NCI-H774 (cell line): ENCODE results near the gene STAC.

Source experiments
- DNase-seq: peaks from one replicate; lab custom pipeline; 2025; lab: John Stamatoyannopoulos, UW

The STAC gene, protein sequence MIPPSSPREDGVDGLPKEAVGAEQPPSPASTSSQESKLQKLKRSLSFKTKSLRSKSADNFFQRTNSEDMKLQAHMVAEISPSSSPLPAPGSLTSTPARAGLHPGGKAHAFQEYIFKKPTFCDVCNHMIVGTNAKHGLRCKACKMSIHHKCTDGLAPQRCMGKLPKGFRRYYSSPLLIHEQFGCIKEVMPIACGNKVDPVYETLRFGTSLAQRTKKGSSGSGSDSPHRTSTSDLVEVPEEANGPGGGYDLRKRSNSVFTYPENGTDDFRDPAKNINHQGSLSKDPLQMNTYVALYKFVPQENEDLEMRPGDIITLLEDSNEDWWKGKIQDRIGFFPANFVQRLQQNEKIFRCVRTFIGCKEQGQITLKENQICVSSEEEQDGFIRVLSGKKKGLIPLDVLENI

DNA sequence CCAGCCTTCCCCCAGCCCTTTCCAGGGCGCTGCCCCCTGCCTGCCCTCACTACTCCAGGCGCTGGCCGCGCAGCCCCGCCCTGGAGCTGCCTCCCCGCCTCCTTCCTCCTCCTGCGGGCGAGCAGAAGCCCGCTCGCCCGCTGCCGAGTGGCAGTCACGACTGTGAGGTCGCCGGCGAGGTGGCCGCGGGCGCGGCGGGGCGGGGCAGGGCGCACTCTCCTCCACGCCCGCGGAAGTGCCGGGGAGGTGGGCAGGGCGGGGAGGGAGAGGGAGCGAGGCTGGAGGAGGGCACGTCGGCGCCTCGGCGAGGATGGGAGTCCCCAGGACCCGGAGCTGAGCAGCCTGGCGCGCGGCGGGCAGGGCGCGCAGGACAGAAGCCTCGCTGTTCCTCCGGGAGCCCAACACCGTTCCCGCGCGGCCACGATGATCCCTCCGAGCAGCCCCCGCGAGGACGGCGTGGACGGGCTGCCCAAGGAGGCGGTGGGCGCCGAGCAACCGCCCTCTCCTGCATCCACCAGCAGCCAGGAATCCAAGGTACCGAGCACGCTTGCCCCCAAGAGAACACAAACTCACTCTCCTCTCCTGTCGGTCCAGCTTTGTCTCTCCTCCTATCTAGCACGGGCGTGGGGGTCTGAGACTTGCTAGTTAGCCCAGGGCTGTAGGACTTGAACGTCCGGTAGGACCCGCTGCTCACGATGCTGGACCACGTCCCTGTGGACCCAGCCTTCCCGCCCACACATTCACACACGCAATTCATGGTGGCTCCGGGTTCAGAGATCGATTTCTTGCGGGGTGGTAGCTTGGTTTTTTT, at the start of gene STAC:
Gene STAC, plus strand, starts transcription at position 284 of the 811 bp plus-strand sequence. Its CDS starts 140 bp downstream, at position 424.
- DNase-seq, result peak; percentile 43

GRCh38 chr3:36332139-36332538, 48.2 kb upstream of the STAC start:
- DNase-seq, result no peak

DNA sequence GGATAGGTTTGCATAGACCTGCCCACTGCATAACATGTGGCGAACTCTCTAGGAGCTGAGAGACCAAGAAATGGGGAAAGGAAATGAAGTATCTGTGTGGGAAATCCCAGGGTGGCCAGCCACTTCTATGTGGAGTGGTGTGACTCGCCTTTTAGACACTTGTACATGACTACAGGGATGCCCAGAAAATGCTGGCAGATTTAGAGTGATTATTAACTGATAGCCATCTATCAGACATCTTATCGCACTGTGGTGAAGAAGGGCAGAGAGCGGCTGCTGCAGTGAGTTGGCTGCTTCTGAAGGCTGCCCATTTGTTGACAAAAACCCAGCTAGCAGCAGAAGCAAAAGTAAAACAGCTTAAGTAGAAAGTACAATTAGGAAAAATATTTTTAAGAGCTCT, 18.1 kb upstream of the STAC start:
- no peak for DNase-seq

GRCh38 chr3:36362973-36363372, 17.3 kb upstream of the STAC start:
- no peak for DNase-seq

GRCh38 chr3:36364260-36364659, 16.0 kb upstream of the STAC start:
- no peak for DNase-seq

- no peak for DNase-seq
Observed at GRCh38 chr3:36365829-36366228, 14.5 kb upstream of the STAC start.

GRCh38 chr3:36366308-36366707, 14.0 kb upstream of the STAC start:
- DNase-seq, result no peak

DNA sequence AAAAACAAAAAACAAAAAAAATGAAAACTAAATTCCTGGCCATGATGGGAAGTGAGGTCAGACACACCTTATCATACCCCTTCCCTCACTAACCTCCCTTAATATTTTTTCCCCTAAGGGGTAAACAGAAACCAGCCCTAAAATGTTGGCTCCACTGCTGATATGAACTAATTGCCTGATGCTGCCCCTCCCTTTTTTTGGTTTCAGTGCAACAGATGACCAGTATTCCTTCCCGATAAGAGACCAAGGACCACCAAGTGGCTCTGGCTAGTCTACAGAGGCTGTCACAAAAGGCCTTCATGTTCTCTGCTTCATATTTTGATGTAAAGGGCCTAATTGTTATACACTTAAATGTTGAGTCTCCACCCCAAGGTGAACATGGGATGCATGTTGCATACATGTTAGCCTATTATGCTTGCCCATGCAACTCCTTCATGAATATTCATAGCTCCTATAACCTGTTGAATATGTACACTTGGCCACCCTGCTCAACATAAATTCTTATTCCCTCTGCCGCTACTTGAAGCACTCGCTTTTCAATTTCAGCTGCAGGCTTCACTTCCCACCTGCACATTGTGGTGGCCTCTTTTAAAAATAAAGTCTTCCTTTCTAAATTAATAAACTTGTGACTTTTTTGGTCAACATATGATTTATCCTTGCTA, 12.3 kb upstream of the STAC start:
- DNase-seq, result no peak

DNA sequence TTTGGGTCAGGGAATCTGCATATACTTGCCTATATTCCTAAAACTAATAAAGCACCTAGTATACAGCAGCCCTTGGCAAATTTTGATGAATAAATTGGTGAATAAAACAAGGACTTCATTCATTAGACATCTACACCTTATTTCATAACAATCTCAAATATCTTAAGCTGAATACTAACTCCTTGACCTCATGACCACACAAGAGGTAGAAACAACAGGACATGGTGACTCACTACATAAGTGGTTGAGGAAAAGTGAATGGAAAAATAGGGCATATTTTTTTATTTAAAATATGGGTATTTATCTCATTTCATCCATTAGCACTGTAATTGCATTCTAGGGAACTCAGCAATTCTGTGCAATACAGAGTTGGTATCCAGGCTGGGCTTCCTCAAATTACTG, 7.8 kb upstream of the STAC start:
- DNase-seq, result no peak

- DNase-seq, result no peak
Observed at GRCh38 chr3:36373084-36373483, 7.2 kb upstream of the STAC start.

DNA sequence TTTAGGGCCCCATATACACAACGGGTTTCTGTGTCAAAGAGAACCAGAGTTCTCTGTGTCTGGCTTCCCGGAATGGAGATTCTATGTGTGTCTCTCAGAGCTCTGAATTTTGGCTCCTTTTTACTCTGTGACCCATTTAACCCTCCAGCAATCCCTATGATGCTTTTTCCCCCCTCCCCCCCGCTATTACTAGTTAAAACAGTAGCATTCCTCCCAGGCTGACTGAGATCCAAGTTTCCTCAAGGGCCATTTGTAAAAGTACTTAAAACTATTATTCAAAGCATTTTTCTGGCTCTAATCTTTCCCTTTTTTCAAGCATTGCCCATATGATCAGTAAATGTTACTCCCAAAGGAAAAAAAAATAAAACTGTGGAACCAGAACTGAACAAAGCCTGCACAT, 6.6 kb upstream of the STAC start:
- no peak for DNase-seq

DNA sequence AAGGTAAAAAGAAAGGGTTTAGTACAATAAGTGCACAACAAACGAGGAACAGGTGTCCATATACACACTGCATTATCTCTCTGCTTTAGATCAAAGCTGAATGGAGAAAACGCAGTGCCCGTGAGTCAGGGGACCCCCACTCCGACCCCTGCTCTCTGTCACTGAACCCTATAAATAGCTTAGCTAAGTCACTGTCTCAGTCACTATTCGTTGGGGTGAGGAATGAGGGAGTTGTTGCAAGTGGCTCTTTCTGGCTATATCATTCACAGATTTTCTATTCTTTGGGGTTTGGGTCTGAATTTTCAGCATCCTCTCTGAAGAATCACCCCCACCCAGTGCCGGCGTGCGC, 458 bp upstream of the STAC start:
- no peak for DNase-seq

- DNase-seq, result no peak
Observed at GRCh38 chr3:36381311-36381956, 1.1 kb downstream of the STAC start.

DNA sequence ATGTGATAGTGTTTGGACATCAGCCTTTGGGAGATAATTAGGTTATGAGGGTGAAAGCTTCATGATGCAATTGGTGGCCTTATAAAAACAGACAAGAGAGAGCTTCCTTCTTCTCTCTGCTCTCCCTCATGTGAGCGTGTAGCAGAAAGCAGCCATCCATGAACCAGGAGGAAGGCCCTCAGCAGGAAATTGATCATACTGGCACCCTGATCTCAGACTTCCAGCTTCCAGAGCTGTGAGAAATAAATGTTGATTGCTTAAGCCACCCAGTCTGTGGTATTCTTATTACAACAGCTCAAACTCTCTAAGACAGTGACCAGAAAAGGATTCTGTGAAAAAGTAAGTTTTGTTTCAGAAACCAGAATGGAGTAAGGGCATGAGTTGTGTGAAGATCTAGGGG, 13.3 kb downstream of the STAC start:
- no peak for DNase-seq

GRCh38 chr3:36394176-36394575, 13.9 kb downstream of the STAC start:
- DNase-seq, result no peak

- DNase-seq, result no peak
Observed at GRCh38 chr3:36397841-36398240, 17.5 kb downstream of the STAC start.

- no peak for DNase-seq
Observed at GRCh38 chr3:36399933-36400332, 19.6 kb downstream of the STAC start.

DNA sequence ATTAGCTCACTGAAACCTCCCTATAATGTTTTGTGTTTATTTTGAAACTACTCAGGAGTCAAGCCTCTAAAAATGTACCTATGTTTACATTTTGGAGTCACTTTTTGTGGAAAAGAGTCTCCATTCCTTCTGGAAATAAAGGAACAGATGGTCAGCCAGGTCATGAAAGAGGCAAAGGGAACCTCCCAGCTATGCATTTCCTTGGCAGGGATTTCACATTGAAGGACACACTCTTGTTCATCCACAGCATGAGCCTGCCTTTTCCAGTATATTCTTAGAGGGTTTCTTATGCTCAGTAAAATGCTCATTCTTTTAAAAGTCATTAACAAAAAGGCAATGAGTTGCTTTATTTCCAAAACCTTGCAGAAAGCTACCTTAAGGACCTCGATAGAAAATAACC, 20.8 kb downstream of the STAC start:
- no peak for DNase-seq

DNA sequence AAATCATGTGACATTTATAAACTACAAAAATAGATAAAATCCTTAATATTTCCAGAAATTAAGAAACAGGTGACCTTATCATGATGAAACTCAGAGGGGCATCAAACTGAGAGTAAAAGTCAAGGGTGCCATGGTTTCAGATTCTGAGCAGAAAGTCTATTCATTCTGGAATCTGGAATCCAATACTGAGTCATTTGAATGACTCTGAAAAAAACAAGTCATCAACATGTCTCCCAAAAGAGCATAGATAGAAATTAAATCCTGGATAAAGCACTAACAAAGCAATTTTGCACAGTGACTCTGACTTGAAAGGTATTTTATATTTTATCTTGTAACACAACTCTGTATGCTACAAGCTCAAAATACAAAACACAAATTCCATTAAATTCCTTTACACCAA, 23.4 kb downstream of the STAC start:
- DNase-seq, result no peak

DNA sequence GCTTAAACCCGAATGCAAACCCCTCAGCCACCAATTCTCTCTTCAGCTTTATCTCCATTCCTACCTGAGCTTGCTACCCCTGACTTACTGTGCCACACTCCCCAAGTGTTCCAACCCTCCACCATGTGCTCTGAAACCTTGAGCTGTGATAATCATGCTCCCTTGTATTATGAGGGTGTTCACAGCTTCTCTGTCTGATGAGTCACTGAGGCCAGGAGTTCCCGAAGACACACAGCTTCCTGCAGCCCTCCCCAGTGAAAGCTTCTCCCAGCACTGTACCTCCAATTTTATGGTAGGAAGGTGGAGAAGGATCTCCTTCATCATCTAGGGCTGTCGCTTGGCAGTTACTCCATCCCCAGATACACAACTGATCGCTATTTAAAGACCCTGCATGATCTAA, 24.9 kb downstream of the STAC start:
- DNase-seq, result no peak

GRCh38 chr3:36408146-36408545, 27.8 kb downstream of the STAC start:
- DNase-seq, result no peak

- DNase-seq, result no peak
Observed at GRCh38 chr3:36409862-36410261, 29.6 kb downstream of the STAC start.
